Peyer's patch (tissue), 4 donors: Measurements from ENCODE around the gene STOML1.

Experiments used
- POLR2A ChIP-seq, 2 donors: fragments of 450-650 bp; IDR thresholded peaks; one replicate each; pipeline ENCODE4 v1.5.1; 2017; ENCODE audit warnings: antibody characterized with exemption in 2 of 2, mild to moderate bottlenecking in 2 of 2, moderate library complexity in 2 of 2
- TF ChIP-seq, protein P1 (sequence below), 6 experiments: fragments of 450-650 bp in 4 of 6; fragments of 200-600 bp in 2 of 6; sonication (generic) in 1 of 6; IDR thresholded peaks; one replicate each; pipeline ENCODE4 v1.5.1; 2017 to 2019; ENCODE audit warnings: antibody characterized with exemption in 6 of 6, mild to moderate bottlenecking in 3 of 6, moderate library complexity in 1 of 6

DNA sequence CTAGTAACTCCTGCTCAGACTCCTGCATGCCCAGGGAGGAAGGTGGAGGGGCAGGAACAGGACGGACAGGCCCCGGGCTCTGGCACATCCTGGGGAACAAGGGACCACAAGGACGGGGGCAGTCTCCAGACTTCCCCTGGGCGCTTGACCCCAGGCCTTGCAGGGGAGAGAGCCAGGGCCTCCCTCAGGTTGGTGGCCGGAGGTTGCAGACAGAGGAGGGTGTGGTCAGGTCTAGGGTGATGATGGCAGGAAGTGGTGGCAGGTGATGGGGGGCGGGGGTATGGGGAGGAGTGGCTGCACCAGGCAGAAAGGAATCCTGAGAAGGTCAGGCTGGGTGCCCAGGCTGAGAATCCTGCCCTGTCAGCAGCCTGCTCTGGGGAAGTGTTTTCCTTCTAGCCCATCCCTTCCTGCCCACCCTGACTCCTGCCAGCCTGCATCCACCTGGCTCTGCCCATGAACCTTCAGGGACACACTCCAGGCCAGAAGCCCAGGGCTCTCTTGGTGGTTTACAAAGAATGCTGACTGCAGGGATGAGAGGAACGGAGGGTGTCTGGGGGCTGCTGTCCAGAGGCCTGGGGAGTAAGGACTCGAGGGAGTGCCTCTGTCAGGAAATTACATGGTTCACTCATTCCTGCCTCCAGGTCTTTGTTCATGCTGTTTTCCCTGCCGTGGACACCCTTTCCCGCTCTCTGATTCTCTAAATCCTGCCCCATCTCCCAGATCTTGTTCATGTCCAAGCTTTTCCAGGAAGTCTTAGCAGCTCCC is 50.0 kb downstream of the STOML1 start:
- TF ChIP-seq, protein P1, sequence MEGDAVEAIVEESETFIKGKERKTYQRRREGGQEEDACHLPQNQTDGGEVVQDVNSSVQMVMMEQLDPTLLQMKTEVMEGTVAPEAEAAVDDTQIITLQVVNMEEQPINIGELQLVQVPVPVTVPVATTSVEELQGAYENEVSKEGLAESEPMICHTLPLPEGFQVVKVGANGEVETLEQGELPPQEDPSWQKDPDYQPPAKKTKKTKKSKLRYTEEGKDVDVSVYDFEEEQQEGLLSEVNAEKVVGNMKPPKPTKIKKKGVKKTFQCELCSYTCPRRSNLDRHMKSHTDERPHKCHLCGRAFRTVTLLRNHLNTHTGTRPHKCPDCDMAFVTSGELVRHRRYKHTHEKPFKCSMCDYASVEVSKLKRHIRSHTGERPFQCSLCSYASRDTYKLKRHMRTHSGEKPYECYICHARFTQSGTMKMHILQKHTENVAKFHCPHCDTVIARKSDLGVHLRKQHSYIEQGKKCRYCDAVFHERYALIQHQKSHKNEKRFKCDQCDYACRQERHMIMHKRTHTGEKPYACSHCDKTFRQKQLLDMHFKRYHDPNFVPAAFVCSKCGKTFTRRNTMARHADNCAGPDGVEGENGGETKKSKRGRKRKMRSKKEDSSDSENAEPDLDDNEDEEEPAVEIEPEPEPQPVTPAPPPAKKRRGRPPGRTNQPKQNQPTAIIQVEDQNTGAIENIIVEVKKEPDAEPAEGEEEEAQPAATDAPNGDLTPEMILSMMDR (IDR thresholded peaks at IDR 0.05), result no peak
- no peak for TF ChIP-seq POLR2A (IDR thresholded peaks at IDR 0.05)
